ENCODE data around the gene RGSL1.
"Not testable (repeated sequence)": the region's sequence is repeated elsewhere in the genome, so short reads cannot be mapped to it uniquely, and the experiment has no call there.

Gene RGSL1

DNA sequence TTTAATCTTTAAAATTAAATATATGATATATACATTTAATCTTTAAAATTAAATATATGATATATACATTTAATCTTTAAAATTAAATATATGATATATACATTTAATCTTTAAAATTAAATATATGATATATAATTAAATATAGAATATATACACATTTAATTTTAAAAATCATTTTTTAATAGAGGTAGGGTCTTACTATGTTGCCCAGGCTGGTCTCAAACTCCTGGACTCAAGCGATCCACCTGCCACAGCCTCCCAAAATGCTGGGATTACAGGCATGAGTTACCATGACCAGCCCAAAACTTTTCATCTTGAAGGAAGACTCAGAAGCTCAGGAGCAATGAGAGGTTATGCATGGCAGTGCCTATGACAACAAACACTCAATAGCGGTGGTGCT is 2.8 kb upstream of the RGSL1 start:
- FAIRE-seq, result not testable (repeated sequence)

DNA sequence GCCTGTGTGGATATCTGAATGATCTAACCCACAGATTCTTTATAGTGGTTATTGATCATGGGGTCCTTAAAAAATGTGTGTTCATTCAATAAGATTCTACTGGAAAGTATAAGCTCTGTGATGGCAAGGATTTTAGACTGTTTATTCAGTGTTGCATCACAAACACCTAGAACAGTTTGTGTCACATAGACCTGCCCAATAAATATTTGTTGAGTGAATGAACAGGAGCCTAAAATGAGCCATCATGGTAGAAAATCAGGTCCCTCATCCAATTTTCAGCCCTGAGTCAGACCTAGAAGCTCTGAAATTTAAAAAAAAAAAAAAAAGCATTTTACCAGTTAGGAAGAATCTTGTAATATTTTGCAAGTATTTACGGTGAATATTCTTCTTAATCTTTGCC is 2.3 kb upstream of the RGSL1 start:
- FAIRE-seq, result no peak

DNA sequence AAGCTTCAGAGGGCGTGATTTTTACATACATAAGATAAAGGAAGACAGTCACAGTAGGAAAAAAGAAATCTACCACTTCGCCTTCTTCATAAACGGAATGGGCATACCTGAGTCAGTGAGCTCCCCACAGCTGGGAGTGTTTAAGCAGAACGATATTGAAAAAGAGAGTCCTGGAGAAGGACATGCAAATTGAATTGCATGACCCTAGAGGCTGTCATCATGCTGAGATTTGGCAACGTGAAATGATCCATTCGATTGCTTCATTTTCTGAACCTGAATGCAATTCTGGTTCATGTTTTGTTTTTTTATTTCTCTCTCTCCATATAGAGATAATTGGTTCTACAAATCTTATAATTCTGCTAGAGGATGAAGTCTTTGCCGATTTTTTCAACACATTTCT is 3.7 kb downstream of the RGSL1 start:
- no peak for FAIRE-seq

DNA sequence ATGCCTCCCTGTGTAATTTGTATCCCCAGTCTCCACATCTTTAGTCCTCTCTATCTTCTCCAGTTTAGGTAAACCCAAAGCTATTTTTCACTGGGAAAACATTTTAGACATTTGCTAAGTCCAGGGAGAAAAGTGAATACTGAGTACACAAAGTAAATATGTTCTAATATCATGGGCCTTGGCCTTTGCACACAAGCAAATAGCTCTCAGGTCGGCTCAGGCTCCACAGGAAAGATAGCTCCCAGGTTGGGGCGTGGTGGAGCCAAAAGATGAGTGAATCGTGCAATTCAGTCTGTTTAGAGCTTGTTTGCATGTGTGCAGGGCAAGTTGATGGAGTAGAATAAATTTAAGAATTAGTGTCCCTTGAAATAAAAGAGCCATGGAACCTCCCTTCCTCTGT is 7.9 kb downstream of the RGSL1 start:
- FAIRE-seq, result no peak

- FAIRE-seq, result no peak
Measured at GRCh38 chr1:182459949-182460348, 10.0 kb downstream of the RGSL1 start.

DNA sequence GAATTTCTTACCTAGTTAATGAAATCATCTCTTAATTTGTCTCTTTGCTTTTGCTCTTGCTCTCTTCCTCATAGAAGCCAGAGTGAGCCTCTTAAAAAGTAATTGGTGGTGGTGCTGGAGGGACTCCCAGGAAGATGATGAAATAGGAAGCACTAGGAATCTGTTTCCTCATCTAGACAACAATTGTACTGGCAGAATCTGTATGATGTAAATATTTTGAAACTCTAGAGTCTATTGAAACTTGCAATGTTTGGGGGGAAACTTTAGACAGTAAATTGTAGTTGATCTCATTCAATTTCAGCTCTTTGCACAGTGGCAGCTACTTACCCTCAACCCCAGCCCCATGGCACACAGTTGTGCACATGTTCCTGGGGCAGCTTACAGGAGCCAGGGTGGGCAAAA is 10.6 kb downstream of the RGSL1 start:
- no peak for FAIRE-seq

DNA sequence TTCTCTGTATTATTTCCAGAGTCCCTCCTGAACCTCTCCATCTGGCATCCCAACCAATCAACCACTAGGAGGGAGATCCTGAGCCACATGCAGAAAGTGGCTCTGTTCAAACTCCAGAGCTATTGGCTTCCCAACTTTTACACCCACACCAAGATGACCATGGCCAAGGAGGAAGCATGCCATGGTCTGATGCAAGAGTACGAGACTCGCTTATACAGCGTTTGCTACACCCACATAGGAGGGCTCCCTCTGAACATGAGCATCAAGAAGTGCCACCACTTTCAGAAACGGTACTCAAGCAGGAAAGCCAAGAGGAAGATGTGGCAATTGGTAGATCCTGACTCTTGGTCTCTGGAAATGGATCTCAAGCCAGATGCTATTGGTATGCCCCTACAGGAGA is 23.6 kb downstream of the RGSL1 start:
- no peak for FAIRE-seq

- no peak for FAIRE-seq
Measured at GRCh38 chr1:182476625-182477024, 26.7 kb downstream of the RGSL1 start.

DNA sequence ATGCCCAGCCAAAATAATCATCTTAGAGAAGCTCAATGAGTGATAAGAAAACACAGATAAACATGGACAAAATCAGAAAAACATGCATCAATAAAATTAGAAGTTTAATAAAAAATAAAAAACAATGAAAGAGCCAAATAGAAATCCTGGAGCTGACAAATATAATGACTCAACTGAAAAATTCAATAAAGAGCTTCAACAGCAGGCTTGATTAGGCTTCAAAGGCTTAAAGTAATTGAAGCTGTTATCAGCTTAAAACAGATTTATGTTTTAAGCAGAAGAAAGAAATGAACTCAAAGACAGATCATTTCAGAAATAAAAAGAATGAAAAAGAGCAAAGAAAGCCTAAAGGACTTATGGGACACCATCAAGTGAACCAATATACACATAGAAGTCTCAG is 28.3 kb downstream of the RGSL1 start:
- FAIRE-seq, result no peak

- no peak for FAIRE-seq
Measured at GRCh38 chr1:182484067-182484466, 34.1 kb downstream of the RGSL1 start.

DNA sequence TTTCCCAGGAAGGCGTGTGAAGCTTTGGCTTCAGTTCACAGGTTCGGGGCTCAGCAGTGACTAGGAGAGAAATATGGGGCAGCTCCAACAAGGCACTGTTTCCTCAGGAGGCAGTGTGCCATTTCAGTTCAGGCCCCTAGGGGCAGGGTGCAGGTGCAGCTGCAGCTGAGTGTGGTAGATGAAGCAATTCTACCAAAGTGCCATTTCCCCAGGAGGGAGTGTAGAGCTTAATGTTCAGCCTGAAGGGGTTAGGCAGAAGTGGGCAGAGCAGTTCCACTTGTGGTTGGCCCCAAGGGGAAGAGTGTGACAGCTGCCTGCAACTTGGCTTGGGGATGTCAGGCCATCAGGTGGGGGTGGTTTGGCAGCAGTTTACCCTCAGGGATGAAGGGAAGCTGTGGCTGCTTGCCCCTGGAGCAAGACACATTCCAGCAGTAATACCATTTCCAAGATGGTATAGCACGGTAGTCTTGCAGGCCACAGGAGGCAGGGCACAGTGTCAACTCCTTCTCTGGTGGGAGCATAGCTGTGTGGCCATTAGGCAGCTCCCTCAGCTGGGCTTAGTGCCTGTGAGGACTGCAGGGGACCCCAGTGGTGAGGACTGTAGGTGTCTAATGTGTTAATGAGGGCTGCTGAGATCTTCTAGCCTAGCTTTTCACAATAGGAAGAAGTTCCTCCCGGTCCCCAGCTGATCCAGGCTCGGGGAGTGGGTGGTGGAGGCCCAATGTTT is 34.7 kb downstream of the RGSL1 start:
- no peak for FAIRE-seq

DNA sequence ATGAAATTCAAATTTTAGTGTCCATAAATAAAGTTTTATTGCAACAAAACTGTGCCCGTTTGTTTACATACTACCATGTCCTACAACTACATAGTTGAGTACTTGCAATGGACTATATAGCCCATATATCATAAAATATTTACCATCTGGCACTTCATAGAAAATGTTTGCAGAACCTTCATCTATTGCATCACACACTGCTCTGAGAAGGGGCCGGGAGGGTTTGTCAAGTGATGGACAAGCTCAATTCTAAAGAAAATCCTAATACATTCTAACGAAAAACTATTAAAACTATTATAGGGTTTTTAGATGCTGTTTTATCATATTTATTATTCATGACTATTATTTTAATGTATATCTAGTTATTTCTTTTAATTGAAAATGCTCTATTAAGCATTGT is 35.9 kb downstream of the RGSL1 start:
- no peak for FAIRE-seq

DNA sequence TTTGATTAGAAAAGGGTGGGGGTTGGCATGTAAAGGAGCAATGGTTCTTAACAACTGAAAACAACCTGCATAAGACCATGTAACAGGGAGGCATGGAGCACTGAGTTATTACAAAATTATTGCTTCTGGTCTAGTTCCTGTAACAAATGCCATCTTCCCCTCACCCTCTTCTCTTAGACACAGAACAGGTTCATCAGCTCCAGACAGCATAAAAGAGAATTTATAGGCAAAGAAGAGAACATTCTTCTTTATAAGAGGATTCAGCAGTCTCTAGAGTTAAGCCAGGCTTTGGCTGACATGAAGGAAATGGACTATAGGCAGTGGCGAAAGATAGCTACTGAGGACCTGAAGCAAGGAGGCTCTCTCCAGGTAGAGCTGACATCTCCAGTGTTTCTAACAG is 38.9 kb downstream of the RGSL1 start:
- FAIRE-seq, result no peak

GRCh38 chr1:182493063-182493462 is 43.1 kb downstream of the RGSL1 start:
- no peak for FAIRE-seq

DNA sequence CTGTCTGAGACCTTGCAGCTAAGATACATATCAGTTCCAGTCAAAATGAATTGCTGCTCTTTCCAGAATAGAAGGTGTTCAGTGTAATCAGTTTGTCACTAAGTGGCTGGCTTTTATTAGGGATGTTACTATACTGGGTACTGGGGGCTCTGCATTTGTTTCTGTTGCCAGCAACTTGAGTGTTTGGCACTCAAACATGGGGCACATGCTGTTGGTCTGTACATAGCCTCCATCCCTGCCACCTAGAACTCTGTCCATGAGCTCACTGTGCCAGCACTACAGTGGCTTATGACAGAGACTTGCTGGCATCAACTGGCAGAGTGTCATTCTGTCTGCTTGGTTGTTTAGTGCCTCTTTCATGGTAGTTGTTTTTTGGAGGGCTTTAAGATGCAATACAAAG is 45.1 kb downstream of the RGSL1 start:
- FAIRE-seq, result no peak

GRCh38 chr1:182495693-182496092 is 45.7 kb downstream of the RGSL1 start:
- no peak for FAIRE-seq

GRCh38 chr1:182507685-182508084 is 57.7 kb downstream of the RGSL1 start:
- no peak for FAIRE-seq

- no peak for FAIRE-seq
Measured at GRCh38 chr1:182515556-182515955, 65.6 kb downstream of the RGSL1 start.

DNA sequence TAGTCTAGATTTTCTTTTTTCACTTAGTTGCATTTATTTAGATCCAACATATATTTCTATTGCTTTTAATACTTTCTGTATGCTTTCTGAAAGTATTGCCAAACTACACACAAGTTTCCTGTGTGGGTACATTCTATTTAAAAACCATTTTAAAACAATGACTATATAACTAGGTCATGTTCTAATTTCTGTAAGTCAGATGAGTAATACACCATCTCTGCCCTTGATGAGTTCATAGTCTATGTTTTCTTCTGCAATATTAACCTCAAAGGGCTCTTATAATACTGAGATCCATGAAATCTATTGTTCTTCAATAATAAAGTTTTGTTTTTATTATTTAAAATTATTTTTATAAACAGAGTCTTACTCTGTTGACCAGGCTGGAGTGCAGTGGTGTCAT is 70.8 kb downstream of the RGSL1 start:
- no peak for FAIRE-seq

DNA sequence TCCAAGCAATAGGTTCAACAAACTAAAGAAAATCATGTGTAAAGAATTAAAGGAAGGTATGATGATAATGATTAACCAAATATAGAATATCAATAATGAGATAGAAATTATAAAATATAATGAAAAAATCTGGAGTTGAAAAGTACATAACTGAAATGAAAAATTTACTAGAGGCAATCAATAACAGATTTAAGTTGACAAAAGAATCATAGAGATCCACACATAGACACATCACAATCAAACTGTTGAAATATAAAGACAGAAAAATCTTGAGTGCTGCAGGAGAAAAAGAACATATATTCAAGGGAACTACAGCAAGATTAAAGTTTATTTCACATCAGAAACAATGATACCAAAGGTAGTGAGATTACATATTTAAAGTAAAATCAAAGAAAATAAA is 75.4 kb downstream of the RGSL1 start:
- no peak for FAIRE-seq

DNA sequence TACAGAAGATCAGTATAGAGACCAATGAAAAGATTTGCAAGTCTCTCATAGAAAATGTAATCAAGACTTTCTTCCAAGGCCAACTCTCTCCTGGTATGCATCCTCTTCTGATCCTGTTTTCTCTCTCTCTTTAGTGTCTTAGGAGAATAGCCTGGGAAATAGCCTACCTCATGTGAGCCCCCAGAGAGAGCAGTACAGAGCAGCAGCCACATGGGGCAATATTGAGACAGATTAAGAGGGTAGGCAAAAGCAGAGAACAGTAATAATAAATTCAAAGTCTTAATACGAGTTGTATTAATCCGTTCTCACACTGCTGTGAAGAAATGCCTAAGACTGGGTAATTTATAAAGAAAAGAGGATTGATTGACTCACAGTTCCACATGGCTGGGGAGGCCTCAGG is 77.7 kb downstream of the RGSL1 start:
- FAIRE-seq, result no peak

DNA sequence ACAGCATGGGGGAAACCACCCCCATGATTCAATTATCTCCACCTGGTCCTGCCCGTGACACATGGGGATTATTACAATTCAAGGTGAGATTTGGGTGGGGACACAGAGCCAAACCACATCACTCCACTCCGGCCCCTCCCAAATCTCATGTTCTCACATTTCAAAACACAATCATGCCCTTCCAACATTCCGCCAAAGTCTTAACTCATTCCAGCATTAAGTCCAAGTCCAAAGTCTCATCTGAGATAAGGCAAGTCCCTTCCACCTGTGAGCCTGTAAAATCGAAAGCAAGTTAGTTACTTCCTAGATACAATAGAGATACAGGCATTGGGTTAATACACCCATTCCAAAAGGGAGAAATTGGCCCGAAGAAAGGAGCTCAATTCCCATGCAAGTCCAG is 78.3 kb downstream of the RGSL1 start:
- not testable (repeated sequence) for FAIRE-seq

GRCh38 chr1:182533896-182534295 is 84.0 kb downstream of the RGSL1 start:
- FAIRE-seq, result no peak

GRCh38 chr1:182549346-182549745 is 99.4 kb downstream of the RGSL1 start:
- FAIRE-seq, result no peak

GRCh38 chr1:182549811-182550210 is 99.9 kb downstream of the RGSL1 start:
- no peak for FAIRE-seq

DNA sequence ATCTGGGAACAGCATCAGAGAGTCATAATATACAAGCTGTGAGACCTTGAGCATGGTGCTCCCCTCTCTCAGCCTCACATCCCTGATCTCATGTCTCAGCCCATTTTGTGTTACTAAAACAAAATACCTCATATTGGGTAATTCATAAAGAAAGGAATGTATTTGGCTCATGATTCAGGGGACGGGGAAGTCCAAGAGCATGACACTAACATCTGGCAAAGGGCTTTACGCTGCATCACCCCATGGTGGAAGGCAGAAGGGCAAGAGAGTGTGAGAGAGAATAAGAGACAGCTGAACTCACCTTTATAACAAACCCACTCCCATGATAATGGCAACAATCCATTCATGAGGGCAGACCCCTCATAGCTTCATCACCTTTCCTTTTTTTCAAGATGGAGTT is 102.6 kb downstream of the RGSL1 start:
- FAIRE-seq, result no peak
